B cell (primary cell): ENCODE data around the gene TOMM7. TPM values are rescaled to one million over a fixed set of nuclear protein-coding genes. Genes with fewer than 3 reads are reported as not detected.
"Not testable (repeated sequence)": the region's sequence is repeated elsewhere in the genome, so short reads cannot be mapped to it uniquely, and the experiment has no call there.

Experiments
- ATAC-seq: fragments of 200-7000 bp; cut with Tn5 transposase; one replicate; pipeline ENCODE4 v1.10.0; 2021; ENCODE audit warnings: low read depth, mild to moderate bottlenecking, moderate number of reproducible peaks, moderate library complexity
- CTCF ChIA-PET: fragments of 350-600 bp; sonication (Branson Sonifier 250); formaldehyde crosslinking; loops from one replicate; lab custom pipeline; 2021; ENCODE audit warnings: antibody characterized with exemption, inconsistent platforms; lab: Charles Lee
- POLR2A ChIA-PET: fragments of 350-600 bp; sonication (Branson Sonifier 250); formaldehyde crosslinking; loops from one replicate; lab custom pipeline; 2021; ENCODE audit warnings: antibody characterized with exemption; lab: Charles Lee
- DNase-seq: peaks from one replicate; pipeline ENCODE4 v3.0.0; 2013
- H2AFZ ChIP-seq: 2 replicates; pipeline ENCODE4 v1.6.1; 2012; ENCODE audit warnings: mild to moderate bottlenecking, low read depth, low read length; ENCODE audit not compliant: insufficient read depth, poor library complexity, severe bottlenecking
- H3K27ac ChIP-seq, 2 donors: 1 replicate in 1 of 2; 2 replicates in 1 of 2; pipeline ENCODE4 v1.5.1; 2012 to 2013; ENCODE audit warnings: low read length in 2 of 2, mild to moderate bottlenecking in 2 of 2, moderate library complexity in 1 of 2
- H3K27me3 ChIP-seq, 4 experiments: fragments of 200-600 bp in 1 of 4; sonication (generic) in 1 of 4; replicated peaks in 1 of 4; 1 replicate in 2 of 4; 2 replicates in 2 of 4; pipeline versions ENCODE4 v1.6.1 to v1.7.0; 2013 to 2016; ENCODE audit warnings: low read length in 3 of 4, mild to moderate bottlenecking in 2 of 4, mixed read lengths in 1 of 4, moderate library complexity in 1 of 4; ENCODE audit not compliant: insufficient read depth in 4 of 4, control insufficient read depth in 3 of 4; ENCODE audit errors: control extremely low read depth in 1 of 4
- H3K36me3 ChIP-seq, 2 experiments: replicated peaks in 1 of 2; 1 replicate in 1 of 2; 2 replicates in 1 of 2; pipeline versions ENCODE4 v1.6.1 to v1.7.1; 2013; ENCODE audit warnings: low read length in 1 of 2; ENCODE audit not compliant: insufficient read depth in 2 of 2, control insufficient read depth in 1 of 2; ENCODE audit errors: control extremely low read depth in 1 of 2, extremely low read depth in 1 of 2
- H3K4me1 ChIP-seq, 2 donors: fragments of 200-600 bp in 1 of 2; sonication (generic) in 1 of 2; 1 replicate in 1 of 2; 2 replicates in 1 of 2; pipeline versions ENCODE4 v1.5.1 to v1.6.1; 2013 to 2017; ENCODE audit warnings: low read length in 2 of 2; ENCODE audit not compliant: control insufficient read depth in 2 of 2, insufficient read depth in 2 of 2
- H3K4me2 ChIP-seq: replicated peaks from 2 replicates; pipeline ENCODE3; 2012; ENCODE audit warnings: mild to moderate bottlenecking, low read depth, low read length; ENCODE audit not compliant: poor library complexity, severe bottlenecking
- H3K4me3 ChIP-seq, 5 experiments: fragments of 200-600 bp in 1 of 5; sonication (generic) in 1 of 5; 1 replicate in 3 of 5; 2 replicates in 2 of 5; pipeline versions ENCODE4 v1.5.1 to v1.7.0; 2011 to 2016; ENCODE audit warnings: low read length in 4 of 5, mild to moderate bottlenecking in 4 of 5, low read depth in 2 of 5, control low read depth in 1 of 5, moderate library complexity in 1 of 5; ENCODE audit not compliant: insufficient read depth in 1 of 5; ENCODE audit errors: control extremely low read depth in 1 of 5, extremely low read depth in 1 of 5
- H3K79me2 ChIP-seq: fragments of 200-600 bp; sonication (generic); one replicate; pipeline ENCODE4 v1.6.0; 2016; ENCODE audit warnings: low read length; ENCODE audit not compliant: control insufficient read depth, insufficient read depth
- H3K9ac ChIP-seq: fragments of 200-600 bp; sonication (generic); 2 replicates; pipeline ENCODE4 v1.6.1; 2017; ENCODE audit warnings: mild to moderate bottlenecking, low read length, moderate library complexity
- H3K9me3 ChIP-seq, 3 donors: one replicate each; pipeline versions ENCODE4 v1.6.1 to v1.7.1; 2013; ENCODE audit warnings: low read length in 2 of 3; ENCODE audit not compliant: control insufficient read depth in 2 of 3, insufficient read depth in 1 of 3; ENCODE audit errors: control extremely low read depth in 1 of 3
- H4K20me1 ChIP-seq: 2 replicates; pipeline ENCODE4 v1.6.0; 2012; ENCODE audit warnings: mild to moderate bottlenecking, low read length; ENCODE audit not compliant: insufficient read depth, control insufficient read depth, poor library complexity, severe bottlenecking
- H3K27ac Mint-ChIP-seq: one replicate; pipeline ENCODE4 v1.8.0; 2021; ENCODE audit warnings: mixed read lengths
- H3K27me3 Mint-ChIP-seq: one replicate; pipeline ENCODE4 v1.8.0; 2021; ENCODE audit warnings: mixed read lengths
- H3K4me1 Mint-ChIP-seq: one replicate; pipeline ENCODE4 v1.8.0; 2021; ENCODE audit warnings: mixed read lengths
- H3K4me3 Mint-ChIP-seq: one replicate; pipeline ENCODE4 v1.8.0; 2021; ENCODE audit warnings: mixed read lengths
- H3K9me3 Mint-ChIP-seq: one replicate; pipeline ENCODE4 v1.8.0; 2022; ENCODE audit warnings: mixed read lengths; ENCODE audit not compliant: insufficient read depth
- EZH2 ChIP-seq: IDR thresholded peaks from 2 replicates; pipeline ENCODE4 v1.6.1; 2012; ENCODE audit warnings: borderline replicate concordance, low read depth, mild to moderate bottlenecking, moderate library complexity, low read length; ENCODE audit not compliant: insufficient read depth, poor library complexity, severe bottlenecking
- WGBS: methylation state at CpG from one replicate; pipeline ENCODE4 v1.1.5; 2013; ENCODE audit warnings: missing lambda C conversion rate; ENCODE audit not compliant: insufficient coverage; 5-methylcytosine and 5-hydroxymethylcytosine counted together
- intact Hi-C: fragments of 100-400 bp; cut with micrococcal nuclease; formaldehyde crosslinking; loops from one replicate; pipeline ENCODE4 v1.10.0; 2022
- polyA plus RNA-seq: library from polyadenylated mRNA; depleted of rRNA; stranded (reverse); fragments of >200 nt; gene quantifications from 2 replicates; pipeline ENCODE4 v1.2.3, GENCODE V29; 2012
- total RNA-seq, 2 donors: library from RNA; stranded (reverse); fragments of 120-200 nt in 1 of 2; gene quantifications; 1 replicate in 1 of 2; 2 replicates in 1 of 2; pipeline versions ENCODE4 v1.2.3 to v1.2.4, GENCODE V29; 2013 to 2022
- TF ChIP-seq, protein P1 (sequence below): fragments of 200-600 bp; IDR thresholded peaks from one replicate; pipeline ENCODE4 v1.8.0; 2022; ENCODE audit warnings: antibody characterized with exemption, mild to moderate bottlenecking

TOMM7 gene
- total and polyA plus RNA-seq, 2 donors (not counting 1 experiment from before 2014, with no cell fraction given) = 276 to 437 TPM

DNA sequence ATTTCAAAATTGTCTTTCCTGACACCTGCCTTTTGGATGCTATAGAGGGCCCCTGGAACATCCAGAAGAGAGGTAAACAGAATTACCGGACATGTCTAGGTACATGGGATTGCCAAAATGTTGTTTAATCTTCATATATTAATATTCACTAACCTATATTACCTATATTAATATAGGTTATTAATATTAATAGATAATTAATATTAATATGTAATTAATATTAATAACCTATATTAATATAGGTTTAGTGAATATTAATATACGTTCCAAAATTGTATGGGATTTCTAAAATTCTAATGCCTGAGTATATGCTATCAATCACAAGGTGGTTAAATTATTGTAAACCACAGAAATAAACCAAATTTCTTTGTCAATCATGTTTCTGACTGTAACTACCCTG lies 17.4 kb downstream of the TOMM7 start:
- POLR2A ChIA-PET = interaction anchor here (0.8 kb wide), 1 partner anchor 13 kb away, joined by 3 read pairs; no protein-coding TSS in a partner anchor
- DNase-seq (no peak), ATAC-seq (no peak)
- Histone ChIP-seq H3K4me3 (no peak overlapping the region), H4K20me1 (no peaks in the 10 kb centered on the region), H3K4me2 (no peak overlapping the region), H3K9ac (no peak overlapping the region), H3K9me3 (no peaks in the 10 kb centered on the region), H3K79me2 (no peaks in the 10 kb centered on the region), H3K4me1 (peaks cover 0 to 2% of the 10 kb centered on the region in 2 donors), H3K27ac (no peak overlapping the region), H3K27me3 (peaks cover 0 to 7% (median 0%) of the 10 kb centered on the region in 4 experiments), H3K36me3 (no peaks in the 10 kb centered on the region), H2AFZ (no peak overlapping the region)
- Mint-ChIP-seq H3K4me3 (no peak overlapping the region), H3K9me3 (no peaks in the 10 kb centered on the region), H3K27me3 (peaks cover 3% of the 10 kb centered on the region), H3K4me1 (peaks cover 4% of the 10 kb centered on the region), H3K27ac (no peak overlapping the region)
- intact Hi-C loops = no loop called here
- CTCF ChIA-PET = no interaction called here
- TF ChIP-seq, protein P1, sequence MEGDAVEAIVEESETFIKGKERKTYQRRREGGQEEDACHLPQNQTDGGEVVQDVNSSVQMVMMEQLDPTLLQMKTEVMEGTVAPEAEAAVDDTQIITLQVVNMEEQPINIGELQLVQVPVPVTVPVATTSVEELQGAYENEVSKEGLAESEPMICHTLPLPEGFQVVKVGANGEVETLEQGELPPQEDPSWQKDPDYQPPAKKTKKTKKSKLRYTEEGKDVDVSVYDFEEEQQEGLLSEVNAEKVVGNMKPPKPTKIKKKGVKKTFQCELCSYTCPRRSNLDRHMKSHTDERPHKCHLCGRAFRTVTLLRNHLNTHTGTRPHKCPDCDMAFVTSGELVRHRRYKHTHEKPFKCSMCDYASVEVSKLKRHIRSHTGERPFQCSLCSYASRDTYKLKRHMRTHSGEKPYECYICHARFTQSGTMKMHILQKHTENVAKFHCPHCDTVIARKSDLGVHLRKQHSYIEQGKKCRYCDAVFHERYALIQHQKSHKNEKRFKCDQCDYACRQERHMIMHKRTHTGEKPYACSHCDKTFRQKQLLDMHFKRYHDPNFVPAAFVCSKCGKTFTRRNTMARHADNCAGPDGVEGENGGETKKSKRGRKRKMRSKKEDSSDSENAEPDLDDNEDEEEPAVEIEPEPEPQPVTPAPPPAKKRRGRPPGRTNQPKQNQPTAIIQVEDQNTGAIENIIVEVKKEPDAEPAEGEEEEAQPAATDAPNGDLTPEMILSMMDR = no peak
- no peak for TF ChIP-seq EZH2
- no CpG with 5 or more reads among the region's 2 CpGs for WGBS

DNA sequence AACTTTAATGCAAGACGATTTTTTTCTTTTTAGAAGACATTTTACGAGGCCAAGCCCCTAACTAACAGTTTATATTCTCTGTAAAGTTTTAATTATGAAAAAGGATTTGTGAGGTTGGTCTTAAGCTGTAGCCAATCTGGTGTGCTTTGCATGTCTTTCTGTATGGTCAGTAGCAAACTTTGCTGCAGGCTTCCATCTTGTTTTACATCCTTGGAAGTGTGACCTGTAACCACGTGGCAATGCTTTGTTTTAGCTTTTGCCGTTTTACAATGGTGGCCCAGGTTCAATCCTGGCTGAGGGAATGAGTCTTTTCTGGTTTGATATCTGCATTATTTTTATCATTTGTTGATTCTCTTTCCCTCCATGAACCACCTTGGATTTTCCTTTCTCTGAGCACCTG lies 19.8 kb downstream of the TOMM7 start:
- H3K9me3 Mint-ChIP-seq, H3K9me3 ChIP-seq, H3K79me2 ChIP-seq, intact Hi-C loops, H3K4me3 ChIP-seq, POLR2A ChIA-PET, H3K4me3 Mint-ChIP-seq, H4K20me1 ChIP-seq, H3K27ac ChIP-seq, H3K27me3 ChIP-seq, H3K27me3 Mint-ChIP-seq, H3K27ac Mint-ChIP-seq, ATAC-seq, H3K4me1 ChIP-seq, H3K4me2 ChIP-seq, H2AFZ ChIP-seq, H3K4me1 Mint-ChIP-seq, DNase-seq, H3K9ac ChIP-seq, H3K36me3 ChIP-seq: not testable (repeated sequence)
- no CpG with 5 or more reads among the region's 4 CpGs for WGBS
- CTCF ChIA-PET = interaction anchor here (1.4 kb wide), 1 partner anchor 20 kb away, joined by 3 read pairs; no protein-coding TSS in a partner anchor
